OCI-LY3 (cell line): Measurements from ENCODE around the gene TSPEAR.

Experiments
- CTCF ChIP-seq: fragments of 200-600, 300-600 bp; sonication (generic); IDR thresholded peaks from 2 replicates; pipeline ENCODE4 v1.5.1; 2014; ENCODE audit warnings: antibody characterized with exemption, low read length, low read depth
- EZH2phosphoT487 ChIP-seq: fragments of 200-600 bp; shearing (Covaris generic); IDR thresholded peaks from 2 replicates; pipeline ENCODE4 v1.6.1; 2018; ENCODE audit warnings: antibody characterized with exemption, mixed run types, low read depth

- no peak for TF ChIP-seq CTCF
- TF ChIP-seq EZH2phosphoT487: no peak
Observed at GRCh38 chr21:44533891-44534627, 177.3 kb downstream of the TSPEAR start.
